Testis (tissue), 3 donors: Measurements from ENCODE around the gene IGSF6. TPM values are rescaled to one million over a fixed set of nuclear protein-coding genes. Genes with fewer than 3 reads are reported as not detected.

ENCODE experiments used
- DNase-seq: peaks from one replicate; pipeline ENCODE4 v3.0.0-alpha.2; 2019
- H3K27ac ChIP-seq, 2 donors: fragments of 200-600 bp; sonication (generic); one replicate each; pipeline ENCODE4 v1.5.1; 2019
- H3K27me3 ChIP-seq: fragments of 200-600 bp; sonication (generic); one replicate; pipeline ENCODE4 v1.5.1; 2019
- H3K36me3 ChIP-seq: fragments of 200-600 bp; sonication (generic); one replicate; pipeline ENCODE4 v1.5.1; 2017; ENCODE audit warnings: low read depth; ENCODE audit errors: missing control alignments
- H3K4me1 ChIP-seq: fragments of 200-600 bp; sonication (generic); one replicate; pipeline ENCODE4 v1.5.1; 2019
- H3K4me3 ChIP-seq, 2 donors: fragments of 200-600 bp; sonication (generic); one replicate each; pipeline ENCODE4 v1.5.1; 2017 to 2019
- H3K9me3 ChIP-seq: fragments of 200-600 bp; sonication (generic); one replicate; pipeline ENCODE4 v1.5.1; 2017
- CTCF ChIP-seq, 3 experiments: fragments of 450-650 bp in 2 of 3; fragments of 200-600 bp in 1 of 3; sonication (generic) in 1 of 3; IDR thresholded peaks; one replicate each; pipeline ENCODE4 v1.5.1; 2016 to 2019; ENCODE audit warnings: antibody characterized with exemption in 3 of 3, mild to moderate bottlenecking in 2 of 3, moderate library complexity in 1 of 3
- POLR2A ChIP-seq: fragments of 450-650 bp; IDR thresholded peaks from one replicate; pipeline ENCODE4 v1.6.1; 2017; ENCODE audit warnings: antibody characterized with exemption, mild to moderate bottlenecking, moderate library complexity
- WGBS, 2 donors: methylation state at CpG; one replicate each; pipeline ENCODE4 v1.1.5; 2018; 5-methylcytosine and 5-hydroxymethylcytosine counted together
- intact Hi-C: fragments of 100-400 bp; cut with DNase I; formaldehyde crosslinking; loops from one replicate; pipeline ENCODE4 v1.15.1; 2023; ENCODE audit warnings: low total_unique reads
- polyA plus RNA-seq: library from polyadenylated mRNA; stranded (reverse); fragments of 350-450 nt; fragmentation: Illumina TruSeq; extraction: RNeasy Lipid Tissue Mini Kit (QIAGEN cat#74804); gene quantifications from one replicate; pipeline ENCODE4 v1.2.3, GENCODE V29; 2014; ENCODE audit warnings: low read depth, low replicate concordance; ENCODE audit not compliant: insufficient read depth
- total RNA-seq, 2 donors: library from RNA; depleted of rRNA; stranded (reverse); fragments of >200 nt; gene quantifications; one replicate each; pipeline ENCODE4 v1.2.3, GENCODE V29; 2016

IGSF6 gene
- total and polyA plus RNA-seq, 3 donors from 2014 or later: 0.81 to 1.4 TPM; not detected in 1

GRCh38 chr16:21644674-21645073, 7.7 kb downstream of the IGSF6 start:
- H3K9me3 ChIP-seq: no peaks in the 10 kb centered on the region
- no peaks in the 10 kb centered on the region for H3K27me3 ChIP-seq
- WGBS, 2 donors: 72 to 77% methylated on average over 4 of the region's 4 CpGs
- H3K36me3 ChIP-seq: no peaks in the 10 kb centered on the region
- H3K4me3 ChIP-seq: no peak overlapping the region
- TF ChIP-seq CTCF (IDR thresholded peaks at IDR 0.05) (no peak), POLR2A (no peak)
- intact Hi-C loops: no loop called here
- peak overlapping the region in 1 of 2 donors; percentile 37 for H3K27ac ChIP-seq
- peaks cover 15% of the 10 kb centered on the region for H3K4me1 ChIP-seq
- no peak for DNase-seq

GRCh38 chr16:21643785-21644184, 8.6 kb downstream of the IGSF6 start:
- DNase-seq: no peak
- TF ChIP-seq CTCF (IDR thresholded peaks at IDR 0.05) (no peak), POLR2A (no peak)
- Histone ChIP-seq H3K36me3 (no peaks in the 10 kb centered on the region), H3K4me1 (peaks cover 15% of the 10 kb centered on the region), H3K27ac (no peak overlapping the region), H3K9me3 (no peaks in the 10 kb centered on the region), H3K27me3 (no peaks in the 10 kb centered on the region), H3K4me3 (no peak overlapping the region)
- intact Hi-C loops: no loop called here
- WGBS, 2 donors: 92 to 98% methylated on average over 3 of the region's 3 CpGs

GRCh38 chr16:21642861-21643260, 9.5 kb downstream of the IGSF6 start:
- intact Hi-C loops: no loop called here
- TF ChIP-seq POLR2A (no peak), CTCF (IDR thresholded peaks at IDR 0.05) (no peak)
- H3K36me3 ChIP-seq: no peaks in the 10 kb centered on the region
- H3K4me1 ChIP-seq: peaks cover 11% of the 10 kb centered on the region
- no peaks in the 10 kb centered on the region for H3K27me3 ChIP-seq
- DNase-seq: no peak
- H3K9me3 ChIP-seq: no peaks in the 10 kb centered on the region
- WGBS, 2 donors: 80 to 84% methylated on average over 7 of the region's 7 CpGs
- H3K27ac ChIP-seq: no peak overlapping the region
- no peak overlapping the region for H3K4me3 ChIP-seq

DNA sequence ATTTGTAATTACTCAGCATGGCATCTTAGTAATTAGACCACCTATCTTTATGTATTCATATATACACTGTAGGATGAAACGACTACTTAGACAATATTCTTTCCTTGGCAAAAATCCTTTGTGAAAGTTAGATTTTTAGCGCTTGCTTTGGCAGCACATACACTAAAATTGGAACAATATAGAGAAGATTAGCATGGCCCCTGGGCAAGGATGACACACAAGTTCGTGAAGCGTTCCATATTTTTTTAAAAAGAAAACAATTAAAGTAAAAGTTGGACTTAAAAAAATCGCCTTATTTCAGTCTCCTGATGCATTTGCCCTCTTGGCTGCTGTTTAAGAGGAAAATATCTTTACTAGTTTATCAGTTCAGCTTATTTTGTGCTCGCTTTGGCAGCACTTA, 10.5 kb downstream of the IGSF6 start:
- H3K4me1 ChIP-seq: peaks cover 5% of the 10 kb centered on the region
- WGBS, 2 donors: 54 to 66% methylated on average over 6 of the region's 6 CpGs
- DNase-seq: no peak
- no peaks in the 10 kb centered on the region for H3K36me3 ChIP-seq
- H3K27me3 ChIP-seq: no peaks in the 10 kb centered on the region
- intact Hi-C loops: no loop called here
- peak overlapping the region in 1 of 2 donors; percentile 5 for H3K27ac ChIP-seq
- no peak overlapping the region for H3K4me3 ChIP-seq
- TF ChIP-seq POLR2A (no peak), CTCF (IDR thresholded peaks at IDR 0.05) (no peak)
- H3K9me3 ChIP-seq: no peaks in the 10 kb centered on the region

DNA sequence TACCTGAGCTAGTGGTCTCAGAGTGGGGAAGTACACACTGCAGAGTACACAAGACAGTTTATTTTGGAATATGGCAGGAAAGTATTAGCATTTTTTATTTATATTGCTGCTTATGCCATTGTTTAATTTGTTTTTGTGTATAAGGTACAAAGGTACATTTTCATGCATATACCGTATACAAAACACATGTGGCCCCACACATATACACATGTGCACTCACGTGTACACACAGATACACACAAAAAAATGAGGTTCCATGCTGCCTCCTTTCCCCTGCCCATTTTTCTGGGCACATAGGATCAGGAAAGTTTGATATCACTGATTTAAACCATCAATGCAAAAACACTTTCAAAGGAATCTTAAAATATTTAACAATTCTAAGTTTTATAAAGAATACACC, 12.9 kb downstream of the IGSF6 start:
- no peak overlapping the region for H3K27ac ChIP-seq
- WGBS, 2 donors: 89 to 93% methylated on average over 2 of the region's 2 CpGs
- H3K4me3 ChIP-seq: no peak overlapping the region
- H3K4me1 ChIP-seq: peaks cover 5% of the 10 kb centered on the region
- intact Hi-C loops: no loop called here
- no peak for DNase-seq
- H3K9me3 ChIP-seq: no peaks in the 10 kb centered on the region
- H3K27me3 ChIP-seq: no peaks in the 10 kb centered on the region
- TF ChIP-seq CTCF (IDR thresholded peaks at IDR 0.05): no peak
- no peak for TF ChIP-seq POLR2A
- H3K36me3 ChIP-seq: no peaks in the 10 kb centered on the region
